H9 (cell line): ENCODE results near the gene OIT3. TPM values are rescaled to one million over a fixed set of nuclear protein-coding genes. Genes with fewer than 3 reads are reported as not detected.

Source experiments
- DNase-seq: peaks from one replicate; pipeline ENCODE4 v3.0.0-alpha.2; 2017
- H2AFZ ChIP-seq: one replicate; pipeline ENCODE4 v1.6.1; 2013; ENCODE audit warnings: mild to moderate bottlenecking, low read length, control low read depth, moderate library complexity
- H2AK5ac ChIP-seq: 2 replicates; pipeline ENCODE4 v1.6.1; 2013; ENCODE audit warnings: low read length, control low read depth, mixed read lengths; ENCODE audit not compliant: insufficient read length
- H2BK120ac ChIP-seq: one replicate; pipeline ENCODE4 v1.6.1; 2013; ENCODE audit warnings: low read depth, mild to moderate bottlenecking, low read length, control low read depth, inconsistent platforms; ENCODE audit not compliant: poor library complexity, severe bottlenecking
- H2BK12ac ChIP-seq: 2 replicates; pipeline ENCODE4 v1.6.1; 2013; ENCODE audit warnings: low read length, control low read depth, mixed read lengths, low read depth; ENCODE audit not compliant: insufficient read length
- H2BK15ac ChIP-seq: 2 replicates; pipeline ENCODE4 v1.6.1; 2013; ENCODE audit warnings: low read depth, low read length, control low read depth
- H2BK20ac ChIP-seq: one replicate; pipeline ENCODE4 v1.6.1; 2013; ENCODE audit warnings: low read depth, mild to moderate bottlenecking, low read length, control low read depth, inconsistent platforms; ENCODE audit not compliant: poor library complexity, severe bottlenecking
- H2BK5ac ChIP-seq: 2 replicates; pipeline ENCODE4 v1.6.1; 2013; ENCODE audit warnings: low read length, control low read depth, mixed read lengths; ENCODE audit not compliant: insufficient read length
- H3K14ac ChIP-seq: 2 replicates; pipeline ENCODE4 v1.6.1; 2013; ENCODE audit warnings: low read length, control low read depth; ENCODE audit not compliant: insufficient read depth
- H3K18ac ChIP-seq: 2 replicates; pipeline ENCODE4 v1.6.1; 2013; ENCODE audit warnings: low read depth, mild to moderate bottlenecking, mixed read lengths, low read length, control low read depth; ENCODE audit not compliant: insufficient read length
- H3K23ac ChIP-seq: 2 replicates; pipeline ENCODE4 v1.6.1; 2013; ENCODE audit warnings: low read length, control low read depth, mixed read lengths, low read depth; ENCODE audit not compliant: insufficient read length
- H3K23me2 ChIP-seq: 2 replicates; pipeline ENCODE4 v1.6.1; 2013; ENCODE audit warnings: low read depth, mild to moderate bottlenecking, mixed read lengths, low read length, control low read depth; ENCODE audit not compliant: insufficient read length, poor library complexity, severe bottlenecking
- H3K27ac ChIP-seq: 2 replicates; pipeline ENCODE4 v1.5.1; 2013; ENCODE audit warnings: low read length, control low read depth, mixed read lengths, low read depth; ENCODE audit not compliant: insufficient read length
- H3K27me3 ChIP-seq: 2 replicates; pipeline ENCODE4 v1.6.1; 2013; ENCODE audit warnings: low read length, control low read depth, inconsistent platforms; ENCODE audit not compliant: insufficient read depth
- H3K4ac ChIP-seq: 2 replicates; pipeline ENCODE4 v1.6.1; 2013; ENCODE audit warnings: low read depth, mild to moderate bottlenecking, control low read depth, inconsistent platforms, low read length, moderate library complexity
- H3K4me1 ChIP-seq: 2 replicates; pipeline ENCODE4 v1.6.1; 2013; ENCODE audit warnings: low read length, control low read depth, inconsistent platforms; ENCODE audit not compliant: insufficient read depth
- H3K4me2 ChIP-seq: 2 replicates; pipeline ENCODE4 v1.6.1; 2013; ENCODE audit warnings: low read length, control low read depth, mixed read lengths; ENCODE audit not compliant: insufficient read length, insufficient read depth
- H3K56ac ChIP-seq: 2 replicates; pipeline ENCODE4 v1.6.1; 2013; ENCODE audit warnings: low read depth, mild to moderate bottlenecking, mixed read lengths, low read length, control low read depth; ENCODE audit not compliant: insufficient read length
- H3K79me1 ChIP-seq: 2 replicates; pipeline ENCODE4 v1.6.1; 2013; ENCODE audit warnings: low read depth, mild to moderate bottlenecking, moderate library complexity, low read length, control low read depth, inconsistent platforms; ENCODE audit not compliant: insufficient read depth, poor library complexity, severe bottlenecking
- H3K79me2 ChIP-seq: 2 replicates; pipeline ENCODE4 v1.6.1; 2013; ENCODE audit warnings: low read length, control low read depth, inconsistent platforms; ENCODE audit not compliant: insufficient read depth
- H3K9ac ChIP-seq: 2 replicates; pipeline ENCODE4 v1.6.1; 2013; ENCODE audit warnings: low read length, control low read depth, mixed read lengths; ENCODE audit not compliant: insufficient read length; ENCODE audit errors: extremely low read depth
- H3K9me3 ChIP-seq: one replicate; pipeline ENCODE4 v1.6.1; 2013; ENCODE audit warnings: low read depth, low read length, inconsistent platforms; ENCODE audit not compliant: control insufficient read depth
- H3T11ph ChIP-seq: one replicate; pipeline ENCODE4 v1.6.1; 2013; ENCODE audit warnings: mild to moderate bottlenecking, low read length, control low read depth, inconsistent platforms
- H4K20me1 ChIP-seq: one replicate; pipeline ENCODE4 v1.6.1; 2013; ENCODE audit not compliant: control insufficient read depth, insufficient read length, insufficient read depth
- H4K5ac ChIP-seq: 2 replicates; pipeline ENCODE4 v1.6.1; 2013; ENCODE audit warnings: low read depth, mild to moderate bottlenecking, mixed read lengths, low read length, control low read depth; ENCODE audit not compliant: insufficient read length
- H4K8ac ChIP-seq: replicated peaks from 2 replicates; pipeline ENCODE4 v1.6.1; 2013; ENCODE audit warnings: low read length, control low read depth, mixed read lengths, low read depth; ENCODE audit not compliant: insufficient read length
- H4K91ac ChIP-seq: 2 replicates; pipeline ENCODE4 v1.6.1; 2013; ENCODE audit warnings: low read depth, mild to moderate bottlenecking, moderate library complexity, mixed read lengths, low read length, control low read depth; ENCODE audit not compliant: insufficient read length
- H3K27ac Mint-ChIP-seq, 3 experiments: 2 replicates in 2 of 3; 3 replicates in 1 of 3; pipeline ENCODE4 v1.8.0; 2020 to 2021; ENCODE audit warnings: mixed read lengths in 3 of 3, mild to moderate bottlenecking in 1 of 3, moderate library complexity in 1 of 3
- H3K27me3 Mint-ChIP-seq: 2 replicates; pipeline ENCODE4 v1.8.0; 2021; ENCODE audit warnings: low read depth, mild to moderate bottlenecking, moderate library complexity, mixed read lengths
- H3K36me3 Mint-ChIP-seq, 3 experiments: 2 replicates in 2 of 3; 3 replicates in 1 of 3; pipeline ENCODE4 v1.8.0; 2020 to 2021; ENCODE audit warnings: low read depth in 3 of 3, mixed read lengths in 3 of 3; ENCODE audit not compliant: insufficient read depth in 1 of 3
- H3K4me1 Mint-ChIP-seq, 2 experiments: 2 replicates each; pipeline ENCODE4 v1.8.0; 2020; ENCODE audit warnings: mixed read lengths in 2 of 2
- H3K4me3 Mint-ChIP-seq, 2 experiments: 2 replicates in 1 of 2; 3 replicates in 1 of 2; pipeline ENCODE4 v1.8.0; 2020 to 2021; ENCODE audit warnings: mild to moderate bottlenecking in 2 of 2, mixed read lengths in 2 of 2, moderate library complexity in 1 of 2
- H3K9me3 Mint-ChIP-seq, 2 experiments: 2 replicates in 1 of 2; 3 replicates in 1 of 2; pipeline ENCODE4 v1.8.0; 2020; ENCODE audit warnings: mild to moderate bottlenecking in 2 of 2, mixed read lengths in 2 of 2, moderate library complexity in 1 of 2
- CTCF ChIP-seq: fragments of 200-600 bp; sonication (generic); conservative IDR thresholded peaks from 3 replicates; pipeline ENCODE4 v1.8.0; 2021; ENCODE audit warnings: antibody characterized with exemption, mild to moderate bottlenecking
- WGBS: extraction: QIAGEN DNeasy Blood & Tissue Kit; methylation state at CpG from one replicate; pipeline ENCODE4 v1.1.7; 2013; ENCODE audit warnings: missing lambda C conversion rate, low lambda C conversion rate, mixed read lengths; ENCODE audit not compliant: insufficient read length; ENCODE audit errors: extremely low coverage; 5-methylcytosine and 5-hydroxymethylcytosine counted together
- total RNA-seq: library from RNA; stranded (reverse); gene quantifications from 2 replicates; pipeline ENCODE4 v1.2.1, GENCODE V29; 2021

OIT3 gene
- total RNA-seq, 1 experiment from 2014 or later = not detected

DNA sequence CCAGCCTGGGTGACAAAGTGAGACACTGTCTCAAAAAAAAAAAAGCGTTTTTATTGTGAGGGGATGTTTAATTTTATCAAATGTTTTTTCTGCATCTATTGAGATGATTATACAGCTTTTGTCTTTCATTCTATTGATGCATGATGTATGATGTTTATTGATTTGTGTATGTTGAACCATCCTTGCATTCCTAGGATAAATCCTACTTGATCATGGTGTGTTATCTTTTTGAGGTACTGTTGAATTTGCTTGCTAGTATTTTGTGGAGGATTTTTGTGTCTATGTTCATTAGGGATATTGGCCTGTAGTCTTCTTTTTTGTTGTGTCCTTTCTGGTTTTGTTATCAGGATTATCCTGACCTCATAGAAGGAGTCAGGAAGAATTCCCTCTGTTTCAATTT, 83.3 kb downstream of the OIT3 start:
- no peak overlapping the region for H3K4me3 Mint-ChIP-seq
- Histone ChIP-seq H3K27me3 (no peaks in the 10 kb centered on the region), H4K8ac (no peak overlapping the region), H3K4ac (no peak overlapping the region), H2BK15ac (no peak overlapping the region), H3K4me1 (no peaks in the 10 kb centered on the region), H4K91ac (no peak overlapping the region), H3K14ac (no peak overlapping the region), H2AK5ac (no peak overlapping the region), H3K18ac (no peak overlapping the region), H3T11ph (no peak overlapping the region), H3K27ac (no peak overlapping the region), H3K79me2 (no peaks in the 10 kb centered on the region), H3K9me3 (no peaks in the 10 kb centered on the region), H3K56ac (no peak overlapping the region), H3K79me1 (no peaks in the 10 kb centered on the region), H2BK12ac (no peak overlapping the region), H3K9ac (no peak overlapping the region), H3K4me2 (no peak overlapping the region), H2BK5ac (no peak overlapping the region), H3K23ac (no peak overlapping the region), H2BK20ac (no peak overlapping the region), H2AFZ (no peak overlapping the region), H4K5ac (no peak overlapping the region), H2BK120ac (no peak overlapping the region), H3K23me2 (no peaks in the 10 kb centered on the region), H4K20me1 (no peaks in the 10 kb centered on the region)
- H3K27me3 Mint-ChIP-seq = no peaks in the 10 kb centered on the region
- H3K27ac Mint-ChIP-seq = no peak overlapping the region
- H3K4me1 Mint-ChIP-seq = peaks cover 0 to under 1% of the 10 kb centered on the region in 2 experiments; a peak in 1 of 4 replicates
- peaks cover 8 to 33% (median 23%) of the 10 kb centered on the region in 3 experiments for H3K36me3 Mint-ChIP-seq
- DNase-seq = no peak
- H3K9me3 Mint-ChIP-seq = peaks cover 46 to 50% of the 10 kb centered on the region in 2 experiments
- no CpG with 5 or more reads among the region's 1 CpG for WGBS
- TF ChIP-seq CTCF = no peak
